Gastroesophageal sphincter (tissue), 3 donors: ENCODE results near the gene TARS3.

Experiments used
- EP300 ChIP-seq: sonication (generic); formaldehyde crosslinking; IDR thresholded peaks from one replicate; pipeline ENCODE4 v1.6.1; 2017; ENCODE audit warnings: antibody characterized with exemption, mild to moderate bottlenecking
- TF ChIP-seq, protein P1 (sequence below), 4 experiments: fragments of 200-600 bp in 2 of 4; fragments of 450-650 bp in 2 of 4; sonication (generic) in 1 of 4; IDR thresholded peaks; one replicate each; pipeline ENCODE4 v1.5.1; 2017 to 2019; ENCODE audit warnings: antibody characterized with exemption in 4 of 4, mild to moderate bottlenecking in 2 of 4, moderate library complexity in 2 of 4

DNA sequence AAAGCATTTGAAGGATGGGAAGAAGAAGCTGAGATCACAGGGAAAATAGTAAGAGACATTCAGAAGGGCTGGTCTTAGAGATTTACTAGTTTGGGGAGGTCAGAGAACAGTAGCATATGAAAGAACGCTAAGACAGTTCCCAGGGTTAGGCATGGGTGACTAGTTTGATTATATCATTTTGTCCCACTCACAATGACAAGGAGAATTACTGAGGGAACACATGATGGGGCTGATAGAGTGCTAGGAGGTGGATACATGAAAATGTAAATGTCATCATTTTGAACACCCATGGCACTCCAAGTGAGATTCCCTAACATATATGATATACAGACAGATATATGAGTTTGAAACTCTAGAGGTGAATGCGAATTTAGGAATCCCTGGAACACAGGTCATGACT is 9.3 kb upstream of the TARS3 start:
- TF ChIP-seq, protein P1, sequence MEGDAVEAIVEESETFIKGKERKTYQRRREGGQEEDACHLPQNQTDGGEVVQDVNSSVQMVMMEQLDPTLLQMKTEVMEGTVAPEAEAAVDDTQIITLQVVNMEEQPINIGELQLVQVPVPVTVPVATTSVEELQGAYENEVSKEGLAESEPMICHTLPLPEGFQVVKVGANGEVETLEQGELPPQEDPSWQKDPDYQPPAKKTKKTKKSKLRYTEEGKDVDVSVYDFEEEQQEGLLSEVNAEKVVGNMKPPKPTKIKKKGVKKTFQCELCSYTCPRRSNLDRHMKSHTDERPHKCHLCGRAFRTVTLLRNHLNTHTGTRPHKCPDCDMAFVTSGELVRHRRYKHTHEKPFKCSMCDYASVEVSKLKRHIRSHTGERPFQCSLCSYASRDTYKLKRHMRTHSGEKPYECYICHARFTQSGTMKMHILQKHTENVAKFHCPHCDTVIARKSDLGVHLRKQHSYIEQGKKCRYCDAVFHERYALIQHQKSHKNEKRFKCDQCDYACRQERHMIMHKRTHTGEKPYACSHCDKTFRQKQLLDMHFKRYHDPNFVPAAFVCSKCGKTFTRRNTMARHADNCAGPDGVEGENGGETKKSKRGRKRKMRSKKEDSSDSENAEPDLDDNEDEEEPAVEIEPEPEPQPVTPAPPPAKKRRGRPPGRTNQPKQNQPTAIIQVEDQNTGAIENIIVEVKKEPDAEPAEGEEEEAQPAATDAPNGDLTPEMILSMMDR (IDR thresholded peaks at IDR 0.05) = no peak
- TF ChIP-seq EP300 = no peak
